ENCODE measurements around the gene VAMP1. TPM values are rescaled to one million over a fixed set of nuclear protein-coding genes. Genes with fewer than 3 reads are reported as not detected.

VAMP1 gene
- total and polyA plus RNA-seq, 8 donors, result 1.7 to 7.5 (median 2.7) TPM

DNA sequence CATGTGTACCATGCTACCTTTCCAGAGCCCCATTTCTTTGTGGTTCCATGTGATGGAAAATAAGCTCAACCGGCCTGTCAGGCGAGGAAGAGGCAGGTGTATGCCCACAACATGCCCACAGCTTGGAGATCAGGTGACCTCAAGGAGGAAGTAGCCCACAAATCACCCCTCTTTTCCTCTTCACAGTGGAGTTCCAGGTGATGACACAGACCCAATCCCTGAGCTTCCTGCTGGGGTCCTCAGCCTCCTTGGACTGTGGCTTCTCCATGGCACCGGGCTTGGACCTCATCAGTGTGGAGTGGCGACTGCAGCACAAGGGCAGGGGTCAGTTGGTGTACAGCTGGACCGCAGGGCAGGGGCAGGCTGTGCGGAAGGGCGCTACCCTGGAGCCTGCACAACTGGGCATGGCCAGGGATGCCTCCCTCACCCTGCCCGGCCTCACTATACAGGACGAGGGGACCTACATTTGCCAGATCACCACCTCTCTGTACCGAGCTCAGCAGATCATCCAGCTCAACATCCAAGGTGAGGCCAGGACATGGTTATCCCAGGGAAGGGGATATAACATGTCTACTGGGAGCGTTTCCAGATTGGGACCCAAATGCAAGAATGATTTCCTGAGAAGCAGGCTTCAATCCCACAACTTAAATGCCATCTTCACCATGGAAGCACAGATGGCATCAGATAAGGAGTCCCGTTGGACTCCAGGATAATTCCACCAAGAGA lies 13.1 kb downstream of the VAMP1 start:
- H3K9me3 ChIP-seq, result no peaks in the 10 kb centered on the region
- intact Hi-C loops (cut with DNase I), result loop anchor here in 2 of 3 donors (5.0 to 10.0 kb wide), 2 partner anchors 35 to 133 kb away; no protein-coding TSS in a partner anchor
- 89 to 90% methylated on average over 12 of the region's 12 CpGs for WGBS, 2 donors
- ATAC-seq (no peak), DNase-seq (no peak), FAIRE-seq (no peak)
- H3K4me1 ChIP-seq, result peaks cover 0 to 6% (median 0%) of the 10 kb centered on the region in 3 donors
- H3K27me3 ChIP-seq, result no peaks in the 10 kb centered on the region
- TF ChIP-seq, protein P1, sequence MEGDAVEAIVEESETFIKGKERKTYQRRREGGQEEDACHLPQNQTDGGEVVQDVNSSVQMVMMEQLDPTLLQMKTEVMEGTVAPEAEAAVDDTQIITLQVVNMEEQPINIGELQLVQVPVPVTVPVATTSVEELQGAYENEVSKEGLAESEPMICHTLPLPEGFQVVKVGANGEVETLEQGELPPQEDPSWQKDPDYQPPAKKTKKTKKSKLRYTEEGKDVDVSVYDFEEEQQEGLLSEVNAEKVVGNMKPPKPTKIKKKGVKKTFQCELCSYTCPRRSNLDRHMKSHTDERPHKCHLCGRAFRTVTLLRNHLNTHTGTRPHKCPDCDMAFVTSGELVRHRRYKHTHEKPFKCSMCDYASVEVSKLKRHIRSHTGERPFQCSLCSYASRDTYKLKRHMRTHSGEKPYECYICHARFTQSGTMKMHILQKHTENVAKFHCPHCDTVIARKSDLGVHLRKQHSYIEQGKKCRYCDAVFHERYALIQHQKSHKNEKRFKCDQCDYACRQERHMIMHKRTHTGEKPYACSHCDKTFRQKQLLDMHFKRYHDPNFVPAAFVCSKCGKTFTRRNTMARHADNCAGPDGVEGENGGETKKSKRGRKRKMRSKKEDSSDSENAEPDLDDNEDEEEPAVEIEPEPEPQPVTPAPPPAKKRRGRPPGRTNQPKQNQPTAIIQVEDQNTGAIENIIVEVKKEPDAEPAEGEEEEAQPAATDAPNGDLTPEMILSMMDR (IDR thresholded peaks at IDR 0.05), result no peak
- H3K4me3 ChIP-seq, result no peak overlapping the region
- no peak overlapping the region for H3K27ac ChIP-seq
- peaks cover 0 to 59% (median 23%) of the 10 kb centered on the region in 3 donors for H3K36me3 ChIP-seq

DNA sequence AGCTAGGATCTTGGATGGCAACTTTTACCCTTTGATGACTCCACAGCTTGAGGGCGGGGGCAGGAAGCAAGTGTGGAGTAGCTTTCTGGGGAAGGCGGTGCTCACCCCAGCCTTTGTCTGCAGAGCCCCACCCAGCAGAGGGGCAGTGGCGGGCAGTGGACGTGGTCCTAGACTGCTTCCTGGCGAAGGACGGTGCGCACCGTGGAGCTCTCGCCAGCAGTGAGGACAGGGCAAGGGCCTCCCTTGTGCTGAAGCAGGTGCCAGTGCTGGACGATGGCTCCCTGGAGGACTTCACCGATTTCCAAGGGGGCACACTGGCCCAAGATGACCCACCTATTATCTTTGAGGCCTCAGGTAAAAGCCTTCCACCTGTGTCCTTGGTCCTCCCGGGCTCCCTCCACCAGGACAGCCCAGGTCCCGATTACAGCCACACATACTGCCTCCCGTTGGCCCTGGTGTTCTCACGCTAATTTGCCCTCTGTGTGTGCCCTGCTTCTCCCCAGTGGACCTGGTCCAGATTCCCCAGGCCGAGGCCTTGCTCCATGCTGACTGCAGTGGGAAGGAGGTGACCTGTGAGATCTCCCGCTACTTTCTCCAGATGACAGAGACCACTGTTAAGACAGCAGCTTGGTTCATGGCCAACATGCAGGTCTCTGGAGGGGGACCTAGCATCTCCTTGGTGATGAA lies 17.4 kb downstream of the VAMP1 start:
- DNase-seq (no peak), FAIRE-seq (no peak), ATAC-seq (peak in 1 of 4 donors; percentile 6)
- Histone ChIP-seq H3K27ac (peak overlapping the region; percentile 84 to 97 (median 94)), H3K27me3 (no peaks in the 10 kb centered on the region), H3K9me3 (no peaks in the 10 kb centered on the region), H3K4me1 (peaks cover 0 to 12% (median 0%) of the 10 kb centered on the region in 3 donors), H3K36me3 (peaks cover 0 to 27% (median 13%) of the 10 kb centered on the region in 3 donors), H3K4me3 (peak overlapping the region in 3 of 4 donors; percentile 54 to 60 (median 59))
- WGBS, 2 donors, result 55 to 66% methylated on average over 17 of the region's 17 CpGs
- TF ChIP-seq, protein P1 (IDR thresholded peaks at IDR 0.05), result no peak
- intact Hi-C loops (cut with DNase I), result loop anchor here in 1 of 3 donors (10.0 kb wide), 1 partner anchor 128 kb away; no protein-coding TSS in a partner anchor

DNA sequence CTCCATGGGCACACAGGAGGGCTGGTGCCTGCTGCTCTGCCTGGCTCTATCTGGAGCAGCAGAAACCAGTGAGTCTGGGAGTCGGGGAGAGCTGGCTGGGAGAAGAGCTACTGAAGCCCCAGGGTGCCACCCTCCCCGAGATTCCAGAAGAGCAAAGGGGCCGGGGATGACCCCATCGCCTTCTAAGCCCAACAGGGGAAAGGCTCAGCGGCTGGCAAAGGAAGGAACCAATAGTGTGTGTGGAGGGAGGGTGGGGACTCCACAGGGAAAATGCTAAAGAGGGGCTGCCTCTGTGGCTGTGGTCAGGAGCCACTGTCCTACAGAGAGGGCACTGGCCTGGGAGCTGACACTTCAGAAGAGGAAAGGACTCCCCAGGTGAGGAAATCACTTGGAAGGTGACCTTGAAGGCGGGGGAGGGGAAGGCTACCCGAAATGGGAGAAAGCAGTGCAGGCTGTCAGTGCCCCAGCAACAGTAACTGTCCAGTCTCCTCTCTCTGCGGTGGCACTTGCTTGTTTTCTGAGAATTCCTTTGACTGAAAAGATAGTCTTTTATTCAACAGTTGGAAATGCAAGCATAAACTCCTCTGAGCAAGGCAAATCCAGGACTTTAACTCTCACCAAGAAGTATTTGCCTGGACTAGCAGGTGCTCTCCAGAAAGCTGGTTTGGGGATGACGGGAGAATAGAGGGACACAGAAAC lies 18.1 kb downstream of the VAMP1 start:
- H3K27ac ChIP-seq, result peak overlapping the region; percentile 84 to 97 (median 94)
- DNase-seq (peak in 5 of 6 donors; percentile 54 to 76 (median 62)), FAIRE-seq (no peak), ATAC-seq (peak; percentile 51 to 67 (median 58))
- H3K27me3 ChIP-seq, result no peaks in the 10 kb centered on the region
- H3K36me3 ChIP-seq, result peaks cover 0 to 20% (median 8%) of the 10 kb centered on the region in 3 donors
- intact Hi-C loops (cut with DNase I), result loop anchor here in 1 of 3 donors (10.0 kb wide), 1 partner anchor 128 kb away; no protein-coding TSS in a partner anchor
- peak overlapping the region; percentile 54 to 70 (median 60) for H3K4me3 ChIP-seq
- H3K4me1 ChIP-seq, result peaks cover 0 to 12% (median 0%) of the 10 kb centered on the region in 3 donors
- TF ChIP-seq, protein P1 (IDR thresholded peaks at IDR 0.05), result no peak
- no peaks in the 10 kb centered on the region for H3K9me3 ChIP-seq
- WGBS, 2 donors, result 2 to 3% methylated on average over 9 of the region's 9 CpGs

DNA sequence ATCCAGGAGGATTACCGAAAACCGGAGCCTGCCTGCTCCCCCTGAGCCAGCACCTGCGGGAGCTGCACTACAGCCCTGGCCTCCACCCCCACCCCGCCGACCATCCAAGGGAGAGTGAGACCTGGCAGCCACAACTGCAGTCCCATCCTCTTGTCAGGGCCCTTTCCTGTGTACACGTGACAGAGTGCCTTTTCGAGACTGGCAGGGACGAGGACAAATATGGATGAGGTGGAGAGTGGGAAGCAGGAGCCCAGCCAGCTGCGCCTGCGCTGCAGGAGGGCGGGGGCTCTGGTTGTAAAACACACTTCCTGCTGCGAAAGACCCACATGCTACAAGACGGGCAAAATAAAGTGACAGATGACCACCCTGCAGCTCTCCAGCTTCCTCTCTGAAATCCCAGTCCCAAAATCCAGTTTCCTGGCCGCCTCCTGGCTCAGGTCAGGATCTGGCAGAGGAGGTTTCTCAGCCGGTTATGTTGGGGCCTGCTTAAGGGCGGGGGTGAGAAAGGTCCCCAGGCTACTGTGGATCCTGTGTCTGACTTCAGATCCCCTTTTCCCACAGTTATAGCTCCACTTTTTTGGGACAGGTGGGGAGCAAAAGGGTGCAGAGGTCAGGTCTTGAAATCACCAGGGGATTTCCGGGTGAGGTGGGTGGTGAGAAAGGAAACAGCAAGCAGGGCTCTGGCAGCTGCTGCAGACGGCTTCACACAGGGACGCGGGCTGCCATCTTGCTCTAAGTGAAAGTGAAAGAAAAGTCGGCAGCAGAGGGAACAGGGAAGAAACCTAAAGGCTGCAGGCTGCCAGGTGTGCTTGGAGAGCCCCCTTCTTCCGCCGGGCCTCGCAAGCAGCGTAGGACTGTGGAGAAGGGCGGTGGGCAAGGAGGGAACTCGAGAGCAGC lies 18.9 kb downstream of the VAMP1 start, which contains the start of gene TAPBPL:
TSS of gene TAPBPL (plus strand) at position 695 of the 897 bp plus-strand sequence. CDS start 207 bp downstream, outside the sequence.
- peak within 1 kb of the TSS; percentile 54 to 70 (median 60) for H3K4me3 ChIP-seq
- 0 to 1% methylated on average over 27 of the region's 27 CpGs for WGBS, 2 donors
- H3K9me3 ChIP-seq, result no peaks in the 10 kb centered on the region
- DNase-seq (peak; percentile 80 to 91 (median 82)), FAIRE-seq (no peak), ATAC-seq (peak; percentile 86 to 92 (median 89))
- H3K4me1 ChIP-seq, result peaks cover 0 to 12% (median 0%) of the 10 kb centered on the region in 3 donors
- H3K27me3 ChIP-seq, result no peaks in the 10 kb centered on the region
- peak within 1 kb of the TSS; percentile 84 to 97 (median 94) for H3K27ac ChIP-seq
- TF ChIP-seq, protein P1 (IDR thresholded peaks at IDR 0.05), result no peak
- intact Hi-C loops (cut with DNase I), result loop anchor here in 1 of 3 donors (10.0 kb wide), 1 partner anchor 127 kb away; no protein-coding TSS in a partner anchor
- H3K36me3 ChIP-seq, result peaks cover 0 to 13% (median 6%) of the 10 kb centered on the region in 3 donors

All from pancreas (tissue), 10 donors.